GM23338 (cell line): Measurements from ENCODE around the gene TRA2B.

Source experiments
- CREB1 ChIP-seq: fragments of 250-450 bp; sonication (Bioruptor Pico); IDR thresholded peaks from 2 replicates; pipeline ENCODE4 v1.5.0; 2020; ENCODE audit warnings: low read depth, mild to moderate bottlenecking, moderate library complexity
- EZH2 ChIP-seq: fragments of 200-600 bp; sonication (generic); IDR thresholded peaks from one replicate; pipeline ENCODE4 v1.8.0; 2017; ENCODE audit warnings: antibody characterized with exemption, mild to moderate bottlenecking, low read depth; ENCODE audit not compliant: unreplicated experiment
- EZH2phosphoT487 ChIP-seq: fragments of 200-600 bp; sonication (generic); IDR thresholded peaks from one replicate; pipeline ENCODE4 v1.8.1; 2018; ENCODE audit warnings: antibody characterized with exemption; ENCODE audit not compliant: unreplicated experiment
- JUNB ChIP-seq: IDR thresholded peaks from one replicate; pipeline ENCODE4 v1.6.1; 2016; ENCODE audit warnings: antibody characterized with exemption; ENCODE audit not compliant: unreplicated experiment
- NANOG ChIP-seq: IDR thresholded peaks from 2 replicates; pipeline ENCODE4 v1.6.1; 2016; ENCODE audit warnings: antibody characterized with exemption, borderline replicate concordance
- POLR2AphosphoS5 ChIP-seq: IDR thresholded peaks from 2 replicates; pipeline ENCODE4 v1.6.1; 2016; ENCODE audit warnings: antibody characterized with exemption, low read depth
- STAT1 ChIP-seq: IDR thresholded peaks from one replicate; pipeline ENCODE4 v1.6.1; 2016; ENCODE audit warnings: antibody characterized with exemption; ENCODE audit not compliant: unreplicated experiment
- ZNF114 ChIP-seq: fragments of 250-450 bp; sonication (Bioruptor Pico); IDR thresholded peaks from 2 replicates; pipeline ENCODE4 v1.5.0; 2020; ENCODE audit warnings: mild to moderate bottlenecking, moderate library complexity
- ZNF331 ChIP-seq: fragments of 250-450 bp; sonication (Bioruptor Pico); IDR thresholded peaks from 2 replicates; pipeline ENCODE4 v1.5.0; 2020; ENCODE audit warnings: low read depth, mild to moderate bottlenecking, moderate library complexity
- TF ChIP-seq, protein P1 (sequence below), 2 experiments: fragments of 200-600 bp in 1 of 2; sonication (generic) in 1 of 2; conservative IDR thresholded peaks; 2 replicates each; pipeline versions ENCODE4 v1.5.1 to v1.6.1; 2016 to 2017; ENCODE audit warnings: antibody characterized with exemption in 2 of 2, low read depth in 2 of 2, mild to moderate bottlenecking in 2 of 2, moderate library complexity in 1 of 2
- TF ChIP-seq, protein P2 (sequence below): IDR thresholded peaks from one replicate; pipeline ENCODE4 v1.6.1; 2018; ENCODE audit warnings: antibody characterized with exemption; ENCODE audit not compliant: unreplicated experiment
- TF ChIP-seq, protein P3 (sequence below): IDR thresholded peaks from 2 replicates; pipeline ENCODE4 v1.6.1; 2016; ENCODE audit warnings: antibody characterized with exemption
- TF ChIP-seq, protein P4 (sequence below): fragments of 250-450 bp; sonication (Bioruptor Pico); IDR thresholded peaks from 2 replicates; pipeline ENCODE4 v1.5.0; 2020; ENCODE audit warnings: mild to moderate bottlenecking, moderate library complexity

DNA sequence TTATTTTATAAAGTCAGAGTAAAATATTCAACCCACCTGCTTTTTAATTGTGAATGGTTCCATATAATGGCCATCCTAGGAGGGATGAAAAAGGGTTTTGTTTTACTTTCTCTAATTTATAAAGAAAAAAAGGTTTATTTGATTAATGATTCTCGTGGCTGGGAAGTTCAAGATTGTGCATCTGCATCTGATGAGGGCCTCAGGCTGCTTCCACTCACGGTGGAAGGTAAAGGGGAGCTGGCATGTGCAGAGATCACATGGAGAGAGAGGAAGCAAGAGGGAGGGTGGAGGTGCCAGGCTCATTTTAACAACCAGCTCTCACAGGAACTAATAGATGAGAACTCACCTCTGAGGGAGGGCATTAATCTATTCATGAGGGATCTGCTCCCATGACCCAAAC lies 27.7 kb upstream of the TRA2B start:
- TF ChIP-seq POLR2AphosphoS5: no peak
- TF ChIP-seq, protein P1, sequence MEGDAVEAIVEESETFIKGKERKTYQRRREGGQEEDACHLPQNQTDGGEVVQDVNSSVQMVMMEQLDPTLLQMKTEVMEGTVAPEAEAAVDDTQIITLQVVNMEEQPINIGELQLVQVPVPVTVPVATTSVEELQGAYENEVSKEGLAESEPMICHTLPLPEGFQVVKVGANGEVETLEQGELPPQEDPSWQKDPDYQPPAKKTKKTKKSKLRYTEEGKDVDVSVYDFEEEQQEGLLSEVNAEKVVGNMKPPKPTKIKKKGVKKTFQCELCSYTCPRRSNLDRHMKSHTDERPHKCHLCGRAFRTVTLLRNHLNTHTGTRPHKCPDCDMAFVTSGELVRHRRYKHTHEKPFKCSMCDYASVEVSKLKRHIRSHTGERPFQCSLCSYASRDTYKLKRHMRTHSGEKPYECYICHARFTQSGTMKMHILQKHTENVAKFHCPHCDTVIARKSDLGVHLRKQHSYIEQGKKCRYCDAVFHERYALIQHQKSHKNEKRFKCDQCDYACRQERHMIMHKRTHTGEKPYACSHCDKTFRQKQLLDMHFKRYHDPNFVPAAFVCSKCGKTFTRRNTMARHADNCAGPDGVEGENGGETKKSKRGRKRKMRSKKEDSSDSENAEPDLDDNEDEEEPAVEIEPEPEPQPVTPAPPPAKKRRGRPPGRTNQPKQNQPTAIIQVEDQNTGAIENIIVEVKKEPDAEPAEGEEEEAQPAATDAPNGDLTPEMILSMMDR (conservative IDR thresholded peaks at IDR 0.05; ENCODE audit: low read depth in 2 of 2): no peak
- no peak for TF ChIP-seq EZH2
- TF ChIP-seq, protein P2, sequence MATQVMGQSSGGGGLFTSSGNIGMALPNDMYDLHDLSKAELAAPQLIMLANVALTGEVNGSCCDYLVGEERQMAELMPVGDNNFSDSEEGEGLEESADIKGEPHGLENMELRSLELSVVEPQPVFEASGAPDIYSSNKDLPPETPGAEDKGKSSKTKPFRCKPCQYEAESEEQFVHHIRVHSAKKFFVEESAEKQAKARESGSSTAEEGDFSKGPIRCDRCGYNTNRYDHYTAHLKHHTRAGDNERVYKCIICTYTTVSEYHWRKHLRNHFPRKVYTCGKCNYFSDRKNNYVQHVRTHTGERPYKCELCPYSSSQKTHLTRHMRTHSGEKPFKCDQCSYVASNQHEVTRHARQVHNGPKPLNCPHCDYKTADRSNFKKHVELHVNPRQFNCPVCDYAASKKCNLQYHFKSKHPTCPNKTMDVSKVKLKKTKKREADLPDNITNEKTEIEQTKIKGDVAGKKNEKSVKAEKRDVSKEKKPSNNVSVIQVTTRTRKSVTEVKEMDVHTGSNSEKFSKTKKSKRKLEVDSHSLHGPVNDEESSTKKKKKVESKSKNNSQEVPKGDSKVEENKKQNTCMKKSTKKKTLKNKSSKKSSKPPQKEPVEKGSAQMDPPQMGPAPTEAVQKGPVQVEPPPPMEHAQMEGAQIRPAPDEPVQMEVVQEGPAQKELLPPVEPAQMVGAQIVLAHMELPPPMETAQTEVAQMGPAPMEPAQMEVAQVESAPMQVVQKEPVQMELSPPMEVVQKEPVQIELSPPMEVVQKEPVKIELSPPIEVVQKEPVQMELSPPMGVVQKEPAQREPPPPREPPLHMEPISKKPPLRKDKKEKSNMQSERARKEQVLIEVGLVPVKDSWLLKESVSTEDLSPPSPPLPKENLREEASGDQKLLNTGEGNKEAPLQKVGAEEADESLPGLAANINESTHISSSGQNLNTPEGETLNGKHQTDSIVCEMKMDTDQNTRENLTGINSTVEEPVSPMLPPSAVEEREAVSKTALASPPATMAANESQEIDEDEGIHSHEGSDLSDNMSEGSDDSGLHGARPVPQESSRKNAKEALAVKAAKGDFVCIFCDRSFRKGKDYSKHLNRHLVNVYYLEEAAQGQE: no peak
- no peak for TF ChIP-seq JUNB
- TF ChIP-seq EZH2phosphoT487: no peak
- TF ChIP-seq CREB1 (CRISPR knock-in tag): no peak
- TF ChIP-seq, protein P3, sequence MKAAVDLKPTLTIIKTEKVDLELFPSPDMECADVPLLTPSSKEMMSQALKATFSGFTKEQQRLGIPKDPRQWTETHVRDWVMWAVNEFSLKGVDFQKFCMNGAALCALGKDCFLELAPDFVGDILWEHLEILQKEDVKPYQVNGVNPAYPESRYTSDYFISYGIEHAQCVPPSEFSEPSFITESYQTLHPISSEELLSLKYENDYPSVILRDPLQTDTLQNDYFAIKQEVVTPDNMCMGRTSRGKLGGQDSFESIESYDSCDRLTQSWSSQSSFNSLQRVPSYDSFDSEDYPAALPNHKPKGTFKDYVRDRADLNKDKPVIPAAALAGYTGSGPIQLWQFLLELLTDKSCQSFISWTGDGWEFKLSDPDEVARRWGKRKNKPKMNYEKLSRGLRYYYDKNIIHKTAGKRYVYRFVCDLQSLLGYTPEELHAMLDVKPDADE: no peak
- TF ChIP-seq ZNF331 (CRISPR knock-in tag): no peak
- no peak for TF ChIP-seq ZNF114
- TF ChIP-seq STAT1: no peak
- TF ChIP-seq, protein P4, sequence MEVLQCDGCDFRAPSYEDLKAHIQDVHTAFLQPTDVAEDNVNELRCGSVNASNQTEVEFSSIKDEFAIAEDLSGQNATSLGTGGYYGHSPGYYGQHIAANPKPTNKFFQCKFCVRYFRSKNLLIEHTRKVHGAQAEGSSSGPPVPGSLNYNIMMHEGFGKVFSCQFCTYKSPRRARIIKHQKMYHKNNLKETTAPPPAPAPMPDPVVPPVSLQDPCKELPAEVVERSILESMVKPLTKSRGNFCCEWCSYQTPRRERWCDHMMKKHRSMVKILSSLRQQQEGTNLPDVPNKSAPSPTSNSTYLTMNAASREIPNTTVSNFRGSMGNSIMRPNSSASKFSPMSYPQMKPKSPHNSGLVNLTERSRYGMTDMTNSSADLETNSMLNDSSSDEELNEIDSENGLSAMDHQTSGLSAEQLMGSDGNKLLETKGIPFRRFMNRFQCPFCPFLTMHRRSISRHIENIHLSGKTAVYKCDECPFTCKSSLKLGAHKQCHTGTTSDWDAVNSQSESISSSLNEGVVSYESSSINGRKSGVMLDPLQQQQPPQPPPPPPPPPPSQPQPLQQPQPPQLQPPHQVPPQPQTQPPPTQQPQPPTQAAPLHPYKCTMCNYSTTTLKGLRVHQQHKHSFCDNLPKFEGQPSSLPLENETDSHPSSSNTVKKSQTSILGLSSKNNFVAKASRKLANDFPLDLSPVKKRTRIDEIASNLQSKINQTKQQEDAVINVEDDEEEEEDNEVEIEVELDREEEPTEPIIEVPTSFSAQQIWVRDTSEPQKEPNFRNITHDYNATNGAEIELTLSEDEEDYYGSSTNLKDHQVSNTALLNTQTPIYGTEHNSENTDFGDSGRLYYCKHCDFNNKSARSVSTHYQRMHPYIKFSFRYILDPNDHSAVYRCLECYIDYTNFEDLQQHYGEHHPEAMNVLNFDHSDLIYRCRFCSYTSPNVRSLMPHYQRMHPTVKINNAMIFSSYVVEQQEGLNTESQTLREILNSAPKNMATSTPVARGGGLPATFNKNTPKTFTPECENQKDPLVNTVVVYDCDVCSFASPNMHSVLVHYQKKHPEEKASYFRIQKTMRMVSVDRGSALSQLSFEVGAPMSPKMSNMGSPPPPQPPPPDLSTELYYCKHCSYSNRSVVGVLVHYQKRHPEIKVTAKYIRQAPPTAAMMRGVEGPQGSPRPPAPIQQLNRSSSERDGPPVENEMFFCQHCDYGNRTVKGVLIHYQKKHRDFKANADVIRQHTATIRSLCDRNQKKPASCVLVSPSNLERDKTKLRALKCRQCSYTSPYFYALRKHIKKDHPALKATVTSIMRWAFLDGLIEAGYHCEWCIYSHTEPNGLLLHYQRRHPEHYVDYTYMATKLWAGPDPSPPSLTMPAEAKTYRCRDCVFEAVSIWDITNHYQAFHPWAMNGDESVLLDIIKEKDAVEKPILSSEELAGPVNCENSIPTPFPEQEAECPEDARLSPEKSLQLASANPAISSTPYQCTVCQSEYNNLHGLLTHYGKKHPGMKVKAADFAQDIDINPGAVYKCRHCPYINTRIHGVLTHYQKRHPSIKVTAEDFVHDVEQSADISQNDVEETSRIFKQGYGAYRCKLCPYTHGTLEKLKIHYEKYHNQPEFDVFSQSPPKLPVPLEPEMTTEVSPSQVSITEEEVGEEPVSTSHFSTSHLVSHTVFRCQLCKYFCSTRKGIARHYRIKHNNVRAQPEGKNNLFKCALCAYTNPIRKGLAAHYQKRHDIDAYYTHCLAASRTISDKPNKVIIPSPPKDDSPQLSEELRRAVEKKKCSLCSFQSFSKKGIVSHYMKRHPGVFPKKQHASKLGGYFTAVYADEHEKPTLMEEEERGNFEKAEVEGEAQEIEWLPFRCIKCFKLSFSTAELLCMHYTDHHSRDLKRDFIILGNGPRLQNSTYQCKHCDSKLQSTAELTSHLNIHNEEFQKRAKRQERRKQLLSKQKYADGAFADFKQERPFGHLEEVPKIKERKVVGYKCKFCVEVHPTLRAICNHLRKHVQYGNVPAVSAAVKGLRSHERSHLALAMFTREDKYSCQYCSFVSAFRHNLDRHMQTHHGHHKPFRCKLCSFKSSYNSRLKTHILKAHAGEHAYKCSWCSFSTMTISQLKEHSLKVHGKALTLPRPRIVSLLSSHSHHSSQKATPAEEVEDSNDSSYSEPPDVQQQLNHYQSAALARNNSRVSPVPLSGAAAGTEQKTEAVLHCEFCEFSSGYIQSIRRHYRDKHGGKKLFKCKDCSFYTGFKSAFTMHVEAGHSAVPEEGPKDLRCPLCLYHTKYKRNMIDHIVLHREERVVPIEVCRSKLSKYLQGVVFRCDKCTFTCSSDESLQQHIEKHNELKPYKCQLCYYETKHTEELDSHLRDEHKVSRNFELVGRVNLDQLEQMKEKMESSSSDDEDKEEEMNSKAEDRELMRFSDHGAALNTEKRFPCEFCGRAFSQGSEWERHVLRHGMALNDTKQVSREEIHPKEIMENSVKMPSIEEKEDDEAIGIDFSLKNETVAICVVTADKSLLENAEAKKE: no peak
- no peak for TF ChIP-seq NANOG
